ENCODE results near the gene TMEM163.

DNA sequence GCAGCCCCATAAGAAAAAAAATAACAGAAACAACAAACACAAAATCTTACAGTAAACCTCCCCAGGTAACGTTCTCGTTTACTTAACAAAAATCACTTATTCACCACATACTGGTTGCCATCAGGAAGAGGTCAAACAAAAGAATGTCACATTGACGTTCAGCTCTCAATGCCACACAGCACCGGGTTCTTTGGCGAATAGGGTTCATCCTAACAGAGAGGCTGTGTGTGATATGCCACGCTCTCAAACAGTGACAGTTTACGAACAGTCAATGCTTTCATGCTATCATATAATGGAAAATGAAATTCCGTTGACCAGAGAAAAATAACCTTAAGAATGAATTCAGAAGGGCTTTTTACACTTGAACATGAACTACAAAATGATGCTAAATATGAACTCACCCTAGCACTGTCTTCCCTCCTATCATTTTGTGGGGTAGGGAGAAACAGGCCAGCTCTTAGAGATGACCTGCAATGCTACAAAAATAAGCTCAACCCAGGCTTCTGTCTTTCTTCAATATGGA lies 2.0 kb downstream of the TMEM163 start:
- TF ChIP-seq, protein P1, sequence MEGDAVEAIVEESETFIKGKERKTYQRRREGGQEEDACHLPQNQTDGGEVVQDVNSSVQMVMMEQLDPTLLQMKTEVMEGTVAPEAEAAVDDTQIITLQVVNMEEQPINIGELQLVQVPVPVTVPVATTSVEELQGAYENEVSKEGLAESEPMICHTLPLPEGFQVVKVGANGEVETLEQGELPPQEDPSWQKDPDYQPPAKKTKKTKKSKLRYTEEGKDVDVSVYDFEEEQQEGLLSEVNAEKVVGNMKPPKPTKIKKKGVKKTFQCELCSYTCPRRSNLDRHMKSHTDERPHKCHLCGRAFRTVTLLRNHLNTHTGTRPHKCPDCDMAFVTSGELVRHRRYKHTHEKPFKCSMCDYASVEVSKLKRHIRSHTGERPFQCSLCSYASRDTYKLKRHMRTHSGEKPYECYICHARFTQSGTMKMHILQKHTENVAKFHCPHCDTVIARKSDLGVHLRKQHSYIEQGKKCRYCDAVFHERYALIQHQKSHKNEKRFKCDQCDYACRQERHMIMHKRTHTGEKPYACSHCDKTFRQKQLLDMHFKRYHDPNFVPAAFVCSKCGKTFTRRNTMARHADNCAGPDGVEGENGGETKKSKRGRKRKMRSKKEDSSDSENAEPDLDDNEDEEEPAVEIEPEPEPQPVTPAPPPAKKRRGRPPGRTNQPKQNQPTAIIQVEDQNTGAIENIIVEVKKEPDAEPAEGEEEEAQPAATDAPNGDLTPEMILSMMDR (IDR thresholded peaks at IDR 0.05) = no peak
- TF ChIP-seq JUN (CRISPR knock-in tag; IDR thresholded peaks at IDR 0.05) (no peak), ESRRA (CRISPR knock-in tag; IDR thresholded peaks at IDR 0.05; ENCODE audit: borderline replicate concordance) (no peak)
- TF ChIP-seq, protein P2, sequence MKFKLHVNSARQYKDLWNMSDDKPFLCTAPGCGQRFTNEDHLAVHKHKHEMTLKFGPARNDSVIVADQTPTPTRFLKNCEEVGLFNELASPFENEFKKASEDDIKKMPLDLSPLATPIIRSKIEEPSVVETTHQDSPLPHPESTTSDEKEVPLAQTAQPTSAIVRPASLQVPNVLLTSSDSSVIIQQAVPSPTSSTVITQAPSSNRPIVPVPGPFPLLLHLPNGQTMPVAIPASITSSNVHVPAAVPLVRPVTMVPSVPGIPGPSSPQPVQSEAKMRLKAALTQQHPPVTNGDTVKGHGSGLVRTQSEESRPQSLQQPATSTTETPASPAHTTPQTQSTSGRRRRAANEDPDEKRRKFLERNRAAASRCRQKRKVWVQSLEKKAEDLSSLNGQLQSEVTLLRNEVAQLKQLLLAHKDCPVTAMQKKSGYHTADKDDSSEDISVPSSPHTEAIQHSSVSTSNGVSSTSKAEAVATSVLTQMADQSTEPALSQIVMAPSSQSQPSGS (CRISPR knock-in tag; IDR thresholded peaks at IDR 0.05; ENCODE audit: borderline replicate concordance, low read depth) = no peak

All from WTC11 (cell line).